Measurements from ENCODE around the gene RBM12.

Gene RBM12

DNA sequence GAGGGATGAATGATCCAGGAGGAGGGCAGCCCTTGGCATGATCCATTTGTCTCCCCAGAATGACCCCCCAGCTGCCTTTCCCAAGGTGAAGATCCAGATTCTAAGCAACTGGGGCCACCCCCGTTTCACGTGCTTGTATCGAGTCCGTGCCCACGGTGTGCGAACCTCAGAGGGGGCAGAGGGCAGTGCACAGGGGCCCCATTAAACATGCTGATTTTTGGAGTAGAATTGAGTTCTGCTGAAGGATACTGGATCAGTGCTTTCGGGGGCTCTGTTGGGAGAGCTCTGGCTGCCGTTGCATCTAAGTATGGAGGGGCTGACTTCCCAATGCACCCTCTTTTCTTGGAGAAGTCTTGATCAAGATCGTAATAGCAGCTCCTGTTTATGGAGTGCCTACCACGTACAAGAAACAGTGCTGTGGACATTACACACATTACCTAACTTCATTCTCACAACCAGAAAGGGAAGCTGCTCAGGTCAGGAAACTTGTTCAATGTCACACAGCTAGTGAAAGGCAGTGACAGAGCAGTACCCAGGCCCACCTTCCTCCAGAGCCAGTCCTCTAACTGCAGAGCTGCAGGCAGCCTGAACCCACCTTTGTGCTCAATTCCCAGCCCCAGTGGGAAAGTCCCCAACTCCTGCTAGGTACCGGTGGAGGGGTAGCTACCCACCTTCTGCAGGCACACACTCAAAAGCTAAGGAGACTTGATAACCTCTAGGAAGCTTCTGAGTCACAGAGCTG, 43.7 kb downstream of the RBM12 start:
- no peak for DNase-seq (ENCODE audit: low spot score)

DNA sequence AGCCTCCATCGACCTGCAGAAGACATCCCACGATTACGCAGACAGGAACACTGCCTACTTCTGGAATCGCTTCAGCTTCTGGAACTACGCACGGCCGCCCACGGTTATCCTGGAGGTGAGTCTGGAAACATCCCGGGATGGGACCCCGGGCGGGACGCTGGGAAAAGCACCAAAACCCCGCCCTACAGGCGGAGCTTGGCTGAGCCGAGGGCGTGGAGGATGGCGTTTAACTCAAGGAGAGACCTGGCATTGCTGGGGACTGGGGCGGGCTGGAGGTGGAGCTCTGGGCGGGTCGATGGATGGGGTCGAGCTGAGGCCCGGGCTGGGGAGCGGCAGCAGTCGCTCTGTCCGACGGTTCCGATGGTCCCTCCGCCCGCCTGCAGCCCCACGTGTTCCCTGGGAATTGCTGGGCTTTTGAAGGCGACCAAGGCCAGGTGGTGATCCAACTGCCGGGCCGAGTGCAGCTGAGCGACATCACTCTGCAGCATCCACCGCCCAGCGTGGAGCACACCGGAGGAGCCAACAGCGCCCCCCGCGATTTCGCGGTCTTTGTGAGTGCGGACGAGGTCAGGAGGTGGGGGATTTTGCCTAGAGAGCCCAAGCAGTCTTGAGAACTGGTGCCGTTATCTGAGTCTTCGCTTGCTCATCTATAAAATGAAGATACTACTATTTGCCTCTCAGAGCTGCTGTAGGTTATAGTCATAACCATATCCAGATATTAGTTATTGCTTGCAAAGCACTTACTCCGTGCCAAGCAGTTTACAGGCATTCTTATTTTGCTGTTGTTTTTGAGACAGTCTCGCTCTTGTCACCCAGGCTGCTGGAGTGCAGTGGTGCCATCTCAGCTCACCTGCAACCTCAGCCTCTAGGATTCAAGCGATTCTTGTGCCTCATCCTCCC, 45.3 kb downstream of the RBM12 start:
- DNase-seq (ENCODE audit: low spot score): peak; percentile 91

- peak; percentile 27 for DNase-seq (ENCODE audit: low spot score)
Observed at GRCh38 chr20:35618263-35619131, 46.2 kb downstream of the RBM12 start.

DNA sequence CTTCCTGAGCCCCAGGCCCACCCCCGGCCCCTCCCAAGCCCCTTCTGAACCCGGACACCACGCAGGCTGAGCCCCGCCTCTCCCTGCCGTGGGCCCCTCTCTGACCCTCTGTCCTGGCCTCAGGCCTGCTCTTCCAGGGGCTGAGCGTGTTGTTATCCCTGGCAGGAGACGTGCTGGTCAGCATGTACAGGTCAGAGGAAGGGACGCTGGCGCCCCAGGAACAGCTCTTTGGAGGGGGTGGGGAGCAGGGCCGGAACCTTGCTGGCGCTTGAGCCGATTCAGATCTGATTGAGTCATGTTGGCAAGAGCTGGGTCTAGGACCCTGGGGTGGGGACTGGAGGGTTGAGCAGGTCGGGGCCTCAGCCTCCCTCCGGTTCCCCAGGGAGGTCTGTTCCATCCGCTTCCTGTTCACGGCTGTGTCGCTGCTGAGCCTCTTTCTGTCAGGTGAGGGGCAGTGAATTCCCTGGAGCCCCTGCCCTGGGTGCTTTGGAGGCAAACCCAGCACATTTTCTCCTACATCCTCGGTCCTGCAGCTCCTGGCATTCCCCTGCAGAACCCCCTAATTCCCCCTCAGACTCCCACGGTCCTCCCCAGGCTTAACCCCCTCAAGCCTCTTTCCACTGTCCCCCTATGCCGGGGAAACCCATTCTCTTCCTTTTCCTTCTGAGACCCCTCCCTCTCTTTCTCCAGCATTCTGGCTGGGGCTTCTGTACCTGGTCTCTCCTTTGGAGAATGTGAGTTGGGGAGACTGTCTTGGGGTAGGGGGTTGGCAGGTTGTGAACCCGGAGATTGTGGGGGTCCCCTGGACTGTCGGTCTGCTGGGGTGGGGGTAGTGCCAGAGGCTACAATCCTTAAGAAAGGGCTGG, 47.1 kb downstream of the RBM12 start:
- DNase-seq (ENCODE audit: low spot score): peak; percentile 53

GRCh38 chr20:35616465-35617396, 48.0 kb downstream of the RBM12 start:
- DNase-seq (ENCODE audit: low spot score): peak; percentile 44

DNA sequence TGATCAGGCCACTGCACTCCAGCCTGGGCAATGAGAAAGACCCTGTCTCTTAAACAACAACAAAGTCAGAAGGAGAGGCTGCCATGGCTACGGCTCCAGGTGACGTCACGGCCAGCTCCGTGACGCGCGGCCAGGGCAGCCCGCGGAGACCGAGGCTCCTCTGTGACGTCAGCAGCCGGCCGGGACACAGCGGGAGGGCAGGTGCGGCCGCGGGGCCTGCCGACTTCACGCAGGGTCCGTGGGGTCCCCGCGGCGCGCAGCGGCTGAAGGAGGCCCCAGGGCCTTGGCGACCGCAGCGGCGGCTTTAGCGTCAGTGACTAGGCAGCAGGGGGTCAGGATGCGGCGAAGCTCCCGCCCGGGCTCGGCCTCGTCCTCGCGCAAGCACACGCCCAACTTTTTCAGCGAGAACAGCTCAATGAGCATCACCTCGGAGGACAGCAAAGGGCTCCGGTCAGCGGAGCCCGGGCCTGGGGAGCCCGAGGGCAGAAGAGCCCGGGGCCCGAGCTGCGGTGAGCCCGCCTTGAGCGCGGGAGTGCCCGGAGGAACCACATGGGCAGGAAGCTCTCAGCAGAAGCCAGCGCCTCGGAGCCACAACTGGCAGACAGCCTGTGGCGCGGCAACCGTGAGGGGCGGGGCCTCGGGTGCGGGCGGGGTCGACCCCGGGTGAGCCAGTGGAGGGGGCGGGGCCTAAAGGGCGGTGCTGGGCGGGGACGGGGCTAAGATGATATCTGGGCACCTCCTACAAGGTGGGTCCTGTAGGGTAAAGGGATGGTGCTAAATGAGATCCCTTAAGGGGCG, 48.8 kb downstream of the RBM12 start, which contains the start of gene SPAG4:
Gene SPAG4, plus strand, starts transcription at position 163 of the 798 bp plus-strand sequence. Its CDS starts 175 bp downstream, at position 338.
- DNase-seq (ENCODE audit: low spot score): peak; percentile 100

GRCh38 chr20:35611482-35611881, 53.2 kb downstream of the RBM12 start:
- DNase-seq (ENCODE audit: low spot score): no peak

DNA sequence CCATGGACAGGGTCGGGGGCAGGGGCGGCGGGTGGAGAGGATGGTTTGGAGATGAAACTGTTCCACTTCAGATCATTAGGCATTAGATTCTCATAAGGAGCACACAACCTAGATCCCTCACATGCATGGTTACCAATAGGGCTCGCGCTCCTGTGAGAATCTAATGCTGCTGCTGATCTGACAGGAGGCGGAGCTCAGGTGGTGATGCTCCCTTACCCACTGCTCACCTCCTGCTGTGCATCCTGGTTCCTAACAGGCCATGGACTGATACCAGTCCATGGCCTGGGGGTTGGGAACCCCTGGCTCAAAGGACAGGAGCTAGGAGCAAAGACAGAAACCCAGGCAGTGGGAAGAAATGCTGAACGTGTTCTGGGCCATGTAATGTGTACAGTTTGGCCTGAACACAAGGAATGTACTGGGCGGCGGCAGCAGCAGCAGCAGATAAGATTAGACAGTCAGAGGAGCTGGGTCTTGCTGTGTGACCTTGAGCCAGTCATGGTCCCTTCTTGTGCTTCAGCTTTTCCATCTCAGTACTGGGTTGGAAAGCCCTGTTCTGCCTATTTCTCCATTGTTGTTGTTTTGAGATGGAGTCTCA, 53.8 kb downstream of the RBM12 start:
- no peak for DNase-seq (ENCODE audit: low spot score)

DNA sequence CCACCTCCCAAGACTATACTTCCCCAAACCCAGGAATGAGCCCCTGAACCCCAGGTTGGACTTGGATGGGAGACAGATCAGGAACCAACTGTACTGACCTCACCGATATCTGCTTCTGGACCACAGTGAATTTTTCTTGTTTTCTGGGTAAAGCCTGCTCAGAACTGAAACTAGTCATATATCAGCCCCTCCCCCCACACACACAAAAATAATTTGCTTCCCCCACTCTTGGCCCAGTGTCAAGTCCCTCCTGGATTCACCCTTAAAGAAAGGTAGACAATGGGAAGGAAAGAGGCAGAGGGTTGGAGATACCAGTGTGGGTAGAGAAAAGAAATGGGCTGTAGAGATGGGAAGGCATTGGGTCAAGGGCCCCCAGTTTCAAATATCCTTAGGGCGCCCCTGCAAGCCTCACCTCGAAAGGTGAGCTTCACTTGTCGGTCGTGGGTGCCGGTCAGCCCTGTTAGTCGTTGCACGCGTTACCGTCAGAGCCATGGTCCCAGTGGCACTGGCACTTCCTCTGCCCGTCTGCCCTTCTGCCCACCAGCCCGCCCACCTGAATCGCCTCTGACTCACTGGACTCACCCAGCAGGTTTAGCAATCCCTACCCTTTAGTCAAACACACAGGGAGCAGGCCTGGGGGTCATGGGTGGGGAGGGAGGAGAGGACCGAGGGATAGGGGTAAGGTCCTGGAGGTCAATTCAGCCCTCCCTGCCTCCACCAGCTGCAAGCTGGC, 57.5 kb downstream of the RBM12 start:
- DNase-seq (ENCODE audit: low spot score): no peak

DNA sequence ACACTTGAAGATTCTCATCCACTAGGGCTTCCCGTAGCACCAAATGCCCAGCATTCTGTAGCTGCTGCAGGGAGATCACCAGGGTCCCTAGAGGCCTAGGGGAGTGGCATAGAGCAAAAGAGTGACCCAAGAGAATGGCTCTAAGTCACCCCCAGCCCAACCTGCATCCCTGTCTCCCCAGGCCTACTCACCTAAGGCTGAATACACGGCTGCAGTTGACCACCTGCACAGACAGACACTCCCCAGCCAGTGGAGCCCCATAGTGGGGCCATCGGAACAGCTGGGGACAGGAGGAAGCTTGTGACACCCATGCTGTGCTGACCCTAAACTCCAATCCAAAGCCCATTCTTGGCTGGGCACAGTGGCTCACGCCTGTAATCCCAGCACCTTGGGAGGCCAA, 58.6 kb downstream of the RBM12 start:
- DNase-seq (ENCODE audit: low spot score): no peak

- no peak for DNase-seq (ENCODE audit: low spot score)
Observed at GRCh38 chr20:35604449-35604747, 60.3 kb downstream of the RBM12 start.

DNA sequence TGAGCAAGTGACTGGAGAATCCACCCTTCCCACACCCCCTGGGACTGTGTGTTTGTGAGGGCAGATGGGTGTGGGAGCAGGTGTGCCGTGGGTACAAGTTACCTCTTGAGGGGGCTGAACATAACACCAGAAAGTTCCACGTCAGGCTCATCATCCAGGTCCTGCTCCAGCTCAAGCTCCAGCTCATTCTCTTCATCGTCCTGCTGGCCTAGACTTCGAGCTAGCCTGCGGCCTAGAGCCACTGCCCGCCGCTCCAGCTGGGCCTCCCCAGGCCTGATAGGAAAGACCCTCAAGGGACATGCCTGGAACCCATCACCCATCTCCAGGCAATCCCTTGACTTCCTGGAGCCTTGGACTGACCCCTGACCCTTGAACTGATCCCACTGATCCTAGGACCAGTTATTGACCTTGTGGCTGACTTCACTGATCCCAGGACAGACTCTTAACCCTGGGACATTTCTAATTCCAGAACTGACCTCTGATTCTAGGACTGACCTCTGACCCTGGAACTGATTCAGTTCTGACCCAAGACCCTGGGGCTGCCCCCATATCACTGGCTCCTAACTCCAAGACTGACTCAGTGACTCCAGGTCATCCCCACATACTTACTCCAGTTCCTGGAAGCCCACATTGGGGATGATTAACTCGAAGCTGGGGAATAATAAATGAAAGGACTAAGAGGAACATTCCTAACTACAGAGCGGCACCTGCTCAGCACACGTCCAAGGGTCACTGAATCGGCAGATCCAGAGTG, 60.8 kb downstream of the RBM12 start:
- no peak for DNase-seq (ENCODE audit: low spot score)

- DNase-seq (ENCODE audit: low spot score): no peak
Observed at GRCh38 chr20:35602851-35603495, 61.7 kb downstream of the RBM12 start.

- no peak for DNase-seq (ENCODE audit: low spot score)
Observed at GRCh38 chr20:35601990-35602389, 62.7 kb downstream of the RBM12 start.

- peak; percentile 77 for DNase-seq (ENCODE audit: low spot score)
Observed at GRCh38 chr20:35600993-35601973, 63.4 kb downstream of the RBM12 start.

Data from activated CD4-positive, alpha-beta T cell treated with anti-CD3 and anti-CD28 coated beads, Interleukin-2, Interleukin-4, amounts not matched to agents 100 ng/mL and 50 ng/mL, durations not matched to agents 16 hours and 8 hours (primary cell).